Heart right ventricle (tissue), 16 donors: ENCODE data around the gene CNOT4. TPM values are rescaled to one million over a fixed set of nuclear protein-coding genes. Genes with fewer than 3 reads are reported as not detected.

Source experiments
- ATAC-seq, 8 donors: fragments of 200-7000 bp; cut with Tn5 transposase; one replicate each; pipeline ENCODE4 v1.9.1; 2020; ENCODE audit warnings: mild to moderate bottlenecking in 8 of 8, moderate library complexity in 8 of 8, moderate number of reproducible peaks in 1 of 8
- DNase-seq, 2 donors: peaks; one replicate each; pipeline ENCODE4 v3.0.0-alpha.2; 2020
- H3K27ac ChIP-seq, 10 donors: fragments of 200-600 bp; sonication (generic) in 2 of 10; one replicate each; pipeline versions ENCODE4 v1.5.0 to v1.8.0; 2020 to 2022; ENCODE audit warnings: mild to moderate bottlenecking in 3 of 10
- H3K27me3 ChIP-seq, 7 donors: fragments of 200-600 bp; one replicate each; pipeline ENCODE4 v1.8.0; 2021 to 2022; ENCODE audit warnings: mild to moderate bottlenecking in 2 of 7
- H3K36me3 ChIP-seq, 9 donors: fragments of 200-600 bp; sonication (generic) in 1 of 9; one replicate each; pipeline versions ENCODE4 v1.5.0 to v1.8.0; 2020 to 2022; ENCODE audit warnings: mild to moderate bottlenecking in 2 of 9
- H3K4me1 ChIP-seq, 9 donors: fragments of 200-600 bp; sonication (generic) in 1 of 9; one replicate each; pipeline versions ENCODE4 v1.5.0 to v1.8.0; 2020 to 2022; ENCODE audit warnings: mild to moderate bottlenecking in 4 of 9
- H3K4me3 ChIP-seq, 10 donors: fragments of 200-600 bp; sonication (generic) in 2 of 10; one replicate each; pipeline versions ENCODE4 v1.5.0 to v1.8.0; 2020 to 2022; ENCODE audit warnings: mild to moderate bottlenecking in 7 of 10, moderate library complexity in 2 of 10
- H3K9me3 ChIP-seq, 11 donors: fragments of 200-600 bp in 10 of 11; sonication (generic) in 2 of 11; one replicate each; pipeline versions ENCODE4 v1.5.0 to v1.8.0; 2013 to 2022; ENCODE audit warnings: mild to moderate bottlenecking in 2 of 11, control low read depth in 1 of 11, moderate library complexity in 1 of 11
- CTCF ChIP-seq, 9 donors: fragments of 200-600 bp; sonication (generic) in 2 of 9; IDR thresholded peaks; one replicate each; pipeline versions ENCODE4 v1.5.0 to v1.8.0; 2021 to 2022; ENCODE audit warnings: antibody characterized with exemption in 9 of 9, mild to moderate bottlenecking in 5 of 9, moderate library complexity in 1 of 9
- WGBS, 2 donors: extraction: QIAGEN DNeasy Blood & Tissue Kit; methylation state at CpG; one replicate each; pipeline ENCODE4 v1.1.7; 2013; ENCODE audit warnings: inconsistent platforms in 1 of 2; 5-methylcytosine and 5-hydroxymethylcytosine counted together
- intact Hi-C, 10 donors: fragments of 100-400 bp; cut with DNase I; formaldehyde crosslinking; loops; one replicate each; pipeline versions ENCODE4 v1.11.1 to v1.14.2; 2022
- polyA plus RNA-seq, 2 donors: library from polyadenylated mRNA; stranded (reverse); fragments of 200-250 nt; gene quantifications; one replicate each; pipeline ENCODE4 v1.2.3, GENCODE V29; 2013
- total RNA-seq, 10 donors: library from RNA; stranded (reverse); fragmentation: NEBNext Ultra II Directional in 3 of 10; extraction: Animal tissue kit (Norgen Biotek cat#: 25700) in 3 of 10; gene quantifications; one replicate each; pipeline versions ENCODE4 v1.2.1 to v1.2.4, GENCODE V29; 2021 to 2023
- donor health status: Arrhythmogenic right ventricular cardiomyopathy.
- donor health status: ischemic (EF 13 %, LVEDD 7.1; RV severe dilation, severe dysfunction).
- donor health status: healthy with polysubstance abuse.
- donor health status: DM: no; HTN: yes; CAD: no.
- donor health status: DM: no; HTN: no; CAD: no.
- donor health status: ischemic (EF 25% LVEDD 6.9; RV normal size, moderate dysfunction).
- donor health status: ischemic (EF 25% LVEDD 5.7; RV mildly dilated, moderate dysfunction).
- donor health status: healthy.
- donor health status: DM: yes; HTN: yes; CAD: no.
- donor health status: Ischemic cardiomyopathy.
- donor health status: ischemic (EF 35%, LVEDD 5.7; RV mildly dilated, moderate dysfunction).
- donor health status: nonischemic (EF 11% LVEDD 7.7; RV severe dilation, severe dysfunction).
- donor health status: DM: yes; HTN: yes; CAD: no.
- donor health status: PGD.
- donor health status: ischemic (EF 29% LVEDD 5.4; RV normal size, mild dysfunction).
- donor health status: nonischemic (EF 23%, LVEDD 6.1; RV moderate dilation, normal function).

Gene CNOT4
- total and polyA plus RNA-seq, 12 donors, result 5.2 to 31.7 (median 27.0) TPM

- ATAC-seq, result peak in 1 of 8 donors; percentile 42
- H3K27ac ChIP-seq, result no peak overlapping the region
- WGBS, 2 donors, result 24 to 38% methylated on average over 3 of the region's 3 CpGs
- peak in 1 of 2 donors; percentile 5 for DNase-seq
- no peak for TF ChIP-seq CTCF (IDR thresholded peaks at IDR 0.05)
- no peaks in the 10 kb centered on the region for H3K9me3 ChIP-seq
- intact Hi-C loops, result loop anchor here in 1 of 10 donors (10.0 kb wide), 1 partner anchor 105 kb away; no protein-coding TSS in a partner anchor
- H3K4me1 ChIP-seq, result peaks cover 0 to 35% (median 13%) of the 10 kb centered on the region in 9 donors
- H3K36me3 ChIP-seq, result peaks cover 0 to 55% (median 10%) of the 10 kb centered on the region in 9 donors
- H3K4me3 ChIP-seq, result no peak overlapping the region
- H3K27me3 ChIP-seq, result no peaks in the 10 kb centered on the region
These were observed 119.9 kb downstream of the CNOT4 start for GRCh38 chr7:135389971-135390370.

GRCh38 chr7:135388616-135389015, 121.3 kb downstream of the CNOT4 start:
- DNase-seq, result no peak
- Histone ChIP-seq H3K4me1 (peaks cover 0 to 35% (median 13%) of the 10 kb centered on the region in 9 donors), H3K9me3 (no peaks in the 10 kb centered on the region), H3K36me3 (peaks cover 0 to 41% (median 5%) of the 10 kb centered on the region in 9 donors), H3K4me3 (no peak overlapping the region), H3K27ac (no peak overlapping the region), H3K27me3 (no peaks in the 10 kb centered on the region)
- WGBS, 2 donors, result 90 to 94% methylated on average over 3 of the region's 3 CpGs
- TF ChIP-seq CTCF (IDR thresholded peaks at IDR 0.05), result no peak
- no peak for ATAC-seq
- intact Hi-C loops, result loop anchor here in 1 of 10 donors (10.0 kb wide), 1 partner anchor 104 kb away; no protein-coding TSS in a partner anchor

GRCh38 chr7:135386776-135387175, 123.1 kb downstream of the CNOT4 start:
- intact Hi-C loops, result loop anchor here in 1 of 10 donors (10.0 kb wide), 1 partner anchor 102 kb away; no protein-coding TSS in a partner anchor
- WGBS, 2 donors, result 83 to 94% methylated on average over 2 of the region's 2 CpGs

GRCh38 chr7:135386181-135386580, 123.7 kb downstream of the CNOT4 start:
- no peak for DNase-seq
- H3K4me1 ChIP-seq, result peaks cover 0 to 42% (median 13%) of the 10 kb centered on the region in 9 donors
- intact Hi-C loops, result loop anchor here in 1 of 10 donors (10.0 kb wide), 1 partner anchor 101 kb away; no protein-coding TSS in a partner anchor
- H3K27ac ChIP-seq, result no peak overlapping the region
- no peak for ATAC-seq
- H3K4me3 ChIP-seq, result no peak overlapping the region
- no peak for TF ChIP-seq CTCF (IDR thresholded peaks at IDR 0.05)
- H3K27me3 ChIP-seq, result no peaks in the 10 kb centered on the region
- H3K36me3 ChIP-seq, result peaks cover 0 to 23% (median 0%) of the 10 kb centered on the region in 9 donors
- H3K9me3 ChIP-seq, result no peaks in the 10 kb centered on the region

More at GRCh38 chr7:135386776-135387175, 123.1 kb downstream of the CNOT4 start:
- Histone ChIP-seq H3K4me1 (peaks cover 0 to 42% (median 13%) of the 10 kb centered on the region in 9 donors), H3K4me3 (no peak overlapping the region), H3K36me3 (peaks cover 0 to 23% (median 0%) of the 10 kb centered on the region in 9 donors), H3K27me3 (no peaks in the 10 kb centered on the region), H3K27ac (no peak overlapping the region), H3K9me3 (no peaks in the 10 kb centered on the region)
- no peak for ATAC-seq
- TF ChIP-seq CTCF (IDR thresholded peaks at IDR 0.05), result no peak
- no peak for DNase-seq
